T-helper 9 cell (primary cell): ENCODE results near the gene GPHN.

Source experiments
- DNase-seq: peaks from one replicate; pipeline ENCODE4 v3.0.0-alpha.2; 2020

The GPHN gene

DNA sequence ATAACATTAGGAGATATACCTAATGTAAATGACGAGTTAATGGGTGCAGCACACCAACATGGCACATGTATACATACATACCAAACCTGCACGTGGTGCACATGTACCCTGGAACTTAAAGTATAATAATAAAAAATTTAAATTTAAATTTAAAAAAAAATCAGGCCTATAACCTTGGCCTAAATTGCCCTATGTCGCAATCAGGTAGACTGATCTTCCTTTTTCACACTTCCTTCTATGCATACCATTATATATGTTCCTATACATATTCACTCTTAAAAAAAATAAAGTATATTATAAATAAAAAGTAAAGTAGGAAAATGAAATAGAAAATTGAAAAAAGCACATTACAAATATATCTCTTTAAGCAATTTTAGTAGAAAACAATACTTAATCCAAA lies 563.6 kb downstream of the GPHN start:
- DNase-seq: no peak

DNA sequence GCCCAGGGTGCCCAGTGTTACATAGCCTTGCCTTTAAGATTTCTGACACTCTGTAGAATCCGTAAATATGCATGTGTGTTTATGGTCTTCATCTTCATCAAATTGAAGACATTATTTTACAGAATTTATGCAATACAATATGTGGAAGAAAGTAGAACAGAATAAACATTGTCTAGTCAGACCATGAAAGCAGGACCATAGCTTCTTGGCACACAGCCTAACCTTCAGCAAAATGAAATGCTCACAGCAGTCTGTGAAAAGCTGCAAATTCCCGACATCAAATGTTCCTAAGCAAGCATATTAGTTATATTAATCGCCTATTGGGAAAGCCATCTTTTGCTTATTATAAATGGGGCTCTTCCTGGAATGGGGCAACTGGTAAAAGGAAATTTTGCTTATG lies 570.0 kb downstream of the GPHN start:
- DNase-seq: no peak

GRCh38 chr14:67079846-67080245 lies 571.9 kb downstream of the GPHN start:
- no peak for DNase-seq

GRCh38 chr14:67108230-67108629 lies 600.3 kb downstream of the GPHN start:
- DNase-seq: no peak

- no peak for DNase-seq
Observed at GRCh38 chr14:67111022-67111421, 603.1 kb downstream of the GPHN start.

GRCh38 chr14:67112344-67112743 lies 604.4 kb downstream of the GPHN start:
- DNase-seq: no peak

DNA sequence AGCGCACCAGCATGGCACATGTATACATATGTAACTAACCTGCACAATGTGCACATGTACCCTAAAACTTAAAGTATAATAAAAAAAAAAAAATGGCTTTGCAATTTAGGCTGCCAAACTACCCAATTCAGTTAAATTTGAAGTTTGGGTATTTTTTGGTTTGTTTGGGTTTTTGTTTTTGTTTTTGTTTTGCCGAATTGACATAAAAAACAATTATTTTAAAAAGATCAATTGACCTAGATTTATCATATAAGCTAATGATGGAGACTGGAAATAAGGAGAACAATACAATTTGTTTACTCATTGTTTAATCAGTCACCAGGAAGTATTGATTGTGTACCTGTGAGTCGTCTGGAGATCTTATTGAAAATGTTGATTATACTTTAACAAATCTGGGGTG lies 619.2 kb downstream of the GPHN start:
- no peak for DNase-seq

GRCh38 chr14:67129768-67130167 lies 621.8 kb downstream of the GPHN start:
- no peak for DNase-seq

- no peak for DNase-seq
Observed at GRCh38 chr14:67131691-67132090, 623.7 kb downstream of the GPHN start.

DNA sequence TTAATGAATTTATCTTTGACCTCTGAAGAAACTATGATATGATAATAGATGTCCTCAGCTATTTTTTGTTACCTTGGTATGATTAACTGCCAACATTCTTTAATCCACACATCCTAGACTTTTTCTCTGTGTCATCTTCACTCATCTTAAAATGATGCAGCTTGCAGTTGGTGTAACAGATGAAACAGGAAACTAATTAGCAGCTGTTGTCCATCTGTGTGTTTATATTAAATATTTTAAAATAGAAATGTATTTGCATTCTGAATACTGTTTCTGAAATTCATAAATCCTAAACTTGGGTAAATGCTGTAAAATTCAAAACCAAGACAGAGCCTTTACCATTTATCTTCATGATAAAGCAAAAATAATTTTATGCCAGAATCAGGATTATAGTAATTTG lies 625.2 kb downstream of the GPHN start:
- DNase-seq: no peak

DNA sequence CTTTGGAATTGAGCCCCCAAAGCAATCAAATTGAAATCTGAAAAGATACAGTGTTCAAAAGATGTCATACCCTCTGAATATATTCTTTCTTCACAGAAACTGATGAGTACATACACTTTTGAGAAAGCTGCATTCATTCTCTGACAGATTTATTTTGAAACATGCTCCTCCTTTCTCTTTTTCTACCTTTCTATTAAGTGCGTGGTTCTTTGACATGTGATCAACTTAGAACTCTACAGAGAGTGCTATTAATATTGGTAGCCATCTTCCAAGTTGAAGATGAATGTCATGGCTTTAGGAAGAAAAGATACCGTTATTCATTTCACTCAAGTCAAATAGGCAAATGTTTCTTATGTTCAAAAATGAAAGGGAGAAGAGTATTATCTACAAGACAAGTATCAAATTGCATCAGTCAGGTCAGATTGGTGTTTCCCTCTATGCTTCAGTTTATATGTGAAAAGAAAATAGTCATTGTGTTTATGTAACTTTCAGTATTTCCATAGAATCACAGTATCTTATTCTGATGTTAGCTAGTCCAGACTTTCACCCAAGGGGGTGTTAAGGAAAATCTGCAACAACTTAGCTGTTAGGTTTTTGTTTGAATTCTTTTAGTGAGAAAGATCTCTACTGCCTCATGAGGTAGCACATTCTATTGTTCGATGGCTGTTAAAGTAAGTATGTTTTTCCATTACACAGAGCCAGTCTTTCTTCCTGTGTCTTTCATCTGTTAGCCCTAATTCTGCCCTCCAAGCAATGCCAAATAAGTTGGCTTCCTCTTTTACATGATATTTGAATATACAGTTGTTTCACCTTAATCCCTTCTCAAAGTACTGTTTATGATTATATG lies 625.9 kb downstream of the GPHN start:
- DNase-seq: no peak

DNA sequence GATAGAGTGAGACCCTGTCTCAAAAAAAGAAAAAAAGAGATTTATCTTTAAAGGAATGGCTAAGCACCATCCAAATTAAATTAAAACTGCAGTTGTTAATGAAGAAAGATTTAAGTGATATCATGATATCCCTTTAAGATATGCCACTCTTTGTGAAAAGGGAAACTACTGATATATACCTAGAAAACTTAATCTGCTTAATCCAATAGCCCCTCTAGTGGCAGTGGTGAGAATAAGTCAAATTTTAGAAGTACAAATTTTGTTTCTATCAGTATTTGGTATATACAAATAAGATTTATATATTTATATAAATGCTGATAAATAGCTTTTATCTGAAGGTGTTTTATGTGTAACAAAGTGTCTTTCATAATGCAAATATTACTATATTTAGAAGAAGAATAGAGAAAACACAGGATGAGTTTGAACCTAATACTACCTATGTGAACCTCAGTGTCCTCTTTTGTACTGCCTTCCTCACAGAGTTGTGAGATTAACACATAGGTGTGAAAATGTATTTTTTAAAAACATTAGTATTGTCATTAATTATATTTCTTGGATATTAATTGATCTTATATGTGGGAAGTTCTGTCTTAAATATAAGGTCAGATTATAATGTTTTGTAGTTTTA lies 629.9 kb downstream of the GPHN start:
- no peak for DNase-seq

- no peak for DNase-seq
Observed at GRCh38 chr14:67140556-67140955, 632.6 kb downstream of the GPHN start.

DNA sequence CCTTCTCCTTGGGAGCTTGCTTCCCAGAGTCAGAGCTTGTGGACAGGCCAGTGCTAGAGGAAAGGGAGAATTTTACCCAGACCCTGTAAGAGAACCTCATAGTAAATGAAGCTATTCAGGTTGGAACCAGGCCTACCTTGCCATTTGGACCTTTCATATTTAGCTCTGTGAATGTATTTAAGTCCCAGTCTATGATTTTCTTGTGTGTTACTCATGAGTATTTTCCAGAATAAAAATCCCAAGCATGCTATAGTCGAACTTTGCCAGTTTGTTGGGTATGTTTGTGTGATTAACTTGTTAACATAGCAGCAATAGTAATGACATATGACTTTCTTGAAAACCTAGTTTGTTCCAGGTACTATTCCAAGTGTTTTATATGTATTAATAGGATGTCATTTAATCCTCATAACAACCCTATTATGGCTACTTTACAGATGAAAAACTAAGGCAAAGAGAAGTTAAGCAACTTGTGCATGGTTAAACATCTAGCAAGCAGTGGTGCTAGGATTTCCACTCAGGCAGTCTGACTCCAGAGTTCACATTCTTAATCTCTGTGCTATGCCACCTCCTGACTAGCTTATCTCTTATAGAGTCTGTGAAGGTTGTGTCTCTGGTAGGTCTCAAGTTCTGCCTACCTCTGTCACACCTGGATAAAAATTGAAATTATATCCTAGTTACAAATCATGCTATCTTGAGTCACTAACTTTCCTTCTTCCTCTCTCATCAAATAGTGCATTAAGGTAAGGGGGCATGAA lies 633.4 kb downstream of the GPHN start:
- no peak for DNase-seq

GRCh38 chr14:67151082-67151666 lies 643.2 kb downstream of the GPHN start:
- DNase-seq: no peak

DNA sequence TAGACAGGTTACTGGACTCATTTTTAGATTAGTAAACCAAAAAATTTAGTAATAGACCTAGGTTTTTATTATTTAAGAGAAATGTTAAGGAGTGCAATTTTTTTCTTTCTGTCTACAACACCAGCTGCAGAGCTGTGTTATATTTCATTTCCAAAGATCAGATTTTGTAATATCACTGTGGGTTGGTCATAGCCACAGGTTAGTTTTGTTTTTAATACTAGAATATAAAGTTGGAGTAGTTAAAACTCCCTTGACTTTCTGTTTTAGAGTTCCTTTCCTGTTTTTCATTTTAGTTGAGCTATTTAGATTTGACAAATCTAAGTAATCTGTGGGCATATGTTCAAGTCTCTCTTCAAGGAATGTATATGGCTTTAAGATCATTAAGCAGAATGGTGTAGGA lies 650.6 kb downstream of the GPHN start:
- DNase-seq: no peak

DNA sequence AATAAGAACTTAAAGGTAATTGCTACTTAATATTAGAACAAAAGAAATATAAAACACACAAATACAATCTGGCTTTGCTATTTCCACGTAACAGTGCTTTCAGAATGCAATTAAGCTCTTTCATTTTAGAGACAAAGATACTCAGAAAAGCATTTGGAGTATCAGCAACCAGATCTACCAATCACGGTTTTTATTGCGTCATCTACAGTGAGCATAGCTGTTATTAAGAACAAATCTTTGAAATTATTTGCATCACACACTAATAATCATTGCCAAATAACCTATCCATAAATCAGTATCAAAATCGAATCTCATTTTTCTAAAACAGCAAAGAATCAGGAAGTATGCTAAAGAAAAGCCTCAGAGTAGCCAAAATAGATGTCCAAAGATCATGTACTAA lies 654.4 kb downstream of the GPHN start:
- DNase-seq: no peak

GRCh38 chr14:67166450-67166853 lies 658.5 kb downstream of the GPHN start:
- peak; percentile 8 for DNase-seq

- DNase-seq: no peak
Observed at GRCh38 chr14:67167420-67168109, 659.6 kb downstream of the GPHN start.

GRCh38 chr14:67168110-67168441 lies 660.1 kb downstream of the GPHN start:
- no peak for DNase-seq

DNA sequence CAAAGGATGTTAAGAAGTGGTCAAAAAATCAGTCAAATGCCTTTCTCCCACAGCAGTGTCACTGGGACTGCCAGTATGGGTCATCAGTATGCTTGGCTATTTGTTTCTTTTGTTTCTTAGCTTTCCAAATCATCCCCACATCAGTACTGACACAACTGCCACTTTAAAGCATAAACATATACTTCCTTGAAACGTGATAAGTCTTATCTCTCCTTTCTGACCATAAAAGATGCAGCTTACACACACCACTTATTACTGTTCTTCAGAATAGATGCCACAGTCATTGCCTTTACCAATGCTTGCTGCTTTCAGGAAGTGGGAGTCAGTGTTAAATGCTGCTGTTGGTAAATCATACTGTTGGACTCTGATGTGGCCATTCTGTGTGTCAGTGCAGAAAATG lies 662.7 kb downstream of the GPHN start:
- DNase-seq: no peak

DNA sequence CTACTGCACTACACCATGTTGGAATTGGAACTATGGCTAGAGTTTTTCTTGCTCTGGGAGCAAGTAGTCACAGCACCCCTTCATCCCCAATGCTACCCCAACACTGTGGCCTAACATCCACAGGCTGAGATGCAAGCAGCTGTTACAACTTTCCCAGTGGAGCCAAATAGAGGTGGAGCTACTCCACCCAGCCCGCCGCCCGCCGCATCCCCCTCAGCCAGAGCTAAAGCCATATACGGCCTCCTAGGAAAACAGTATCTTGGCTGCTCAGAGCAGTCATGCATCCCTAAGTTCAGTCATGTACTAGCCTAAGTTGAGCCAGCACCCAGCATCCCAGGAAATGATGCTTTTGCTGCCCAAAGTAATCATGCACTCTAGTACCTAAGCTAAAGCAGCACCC lies 664.1 kb downstream of the GPHN start:
- no peak for DNase-seq

GRCh38 chr14:67172520-67172919 lies 664.6 kb downstream of the GPHN start:
- no peak for DNase-seq
